HL-60 (cell line): Measurements from ENCODE around the gene CLCNKA.
"Not testable (repeated sequence)": the region's sequence is repeated elsewhere in the genome, so short reads cannot be mapped to it uniquely, and the experiment has no call there.

Experiments
- DNase-seq, 2 experiments: peaks; one replicate each; pipeline ENCODE4 v3.0.0-alpha.2; 2010 to 2020; ENCODE audit warnings: low read depth in 1 of 2, low spot score in 1 of 2
- H3K27ac ChIP-seq: fragments of 250-450 bp; sonication (Bioruptor Pico); replicated peaks from 2 replicates; pipeline ENCODE4 v1.5.1; 2020; ENCODE audit warnings: mild to moderate bottlenecking, moderate library complexity
- H3K27me3 ChIP-seq: fragments of 250-450 bp; sonication (Bioruptor Pico); 2 replicates; pipeline ENCODE4 v1.5.1; 2021; ENCODE audit warnings: mild to moderate bottlenecking, moderate library complexity; ENCODE audit not compliant: insufficient read depth, poor library complexity, severe bottlenecking
- H3K4me3 ChIP-seq: replicated peaks from 2 replicates; pipeline ENCODE4 v1.5.1; 2011; ENCODE audit warnings: mild to moderate bottlenecking, control low read depth, low read length; ENCODE audit not compliant: insufficient read depth
- CTCF ChIP-seq: IDR thresholded peaks from one replicate; pipeline ENCODE4 v1.5.1; 2011; ENCODE audit warnings: low read length, control low read depth, inconsistent platforms; ENCODE audit not compliant: insufficient read depth
- GABPA ChIP-seq: IDR thresholded peaks from 2 replicates; pipeline ENCODE4 v1.6.1; 2012; ENCODE audit warnings: low read depth
- POLR2AphosphoS5 ChIP-seq: IDR thresholded peaks from 2 replicates; pipeline ENCODE4 v1.6.1; 2012; ENCODE audit warnings: low read depth
- REST ChIP-seq: IDR thresholded peaks from 2 replicates; pipeline ENCODE4 v1.6.1; 2012; ENCODE audit warnings: low read depth; ENCODE audit not compliant: insufficient replicate concordance
- SPI1 ChIP-seq: IDR thresholded peaks from 2 replicates; pipeline ENCODE4 v1.6.1; 2012; ENCODE audit warnings: low read depth, mild to moderate bottlenecking, borderline replicate concordance

Gene CLCNKA

DNA sequence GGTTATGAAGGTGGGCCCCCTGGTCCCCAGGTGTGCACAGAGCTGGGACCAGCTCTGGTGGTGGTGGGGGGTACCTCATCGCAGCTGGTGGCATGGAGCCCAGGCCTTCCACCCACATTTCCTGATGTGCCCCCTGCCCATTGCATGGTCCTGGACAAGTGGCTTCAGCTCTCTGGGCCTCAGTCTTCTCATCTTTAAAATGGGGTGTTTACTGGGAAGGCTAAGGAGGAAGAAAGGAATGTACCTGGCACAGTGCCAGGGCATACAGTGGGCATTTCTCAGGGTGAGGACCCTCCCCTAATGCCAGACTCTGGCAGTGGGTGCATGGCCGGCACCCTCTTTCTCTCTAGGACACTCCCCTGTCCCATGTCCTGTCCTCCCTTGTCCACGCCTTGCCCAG lies 29.2 kb downstream of the CLCNKA start:
- H3K27ac ChIP-seq = no peak overlapping the region
- peaks cover 8% of the 10 kb centered on the region for H3K27me3 ChIP-seq
- TF ChIP-seq SPI1 = no peak
- TF ChIP-seq REST = no peak
- no peak for TF ChIP-seq POLR2AphosphoS5
- TF ChIP-seq GABPA = no peak
- no peak for TF ChIP-seq CTCF
- H3K4me3 ChIP-seq = no peak overlapping the region
- DNase-seq = no peak

- H3K27me3 ChIP-seq, DNase-seq, H3K4me3 ChIP-seq, H3K27ac ChIP-seq: not testable (repeated sequence)
Measured at GRCh38 chr1:16051949-16052348, 30.1 kb downstream of the CLCNKA start.

- no peak overlapping the region for H3K27ac ChIP-seq
- no peak for DNase-seq
Measured at GRCh38 chr1:16053781-16054502, 32.1 kb downstream of the CLCNKA start.

More at GRCh38 chr1:16053781-16054502, 32.1 kb downstream of the CLCNKA start:
- Histone ChIP-seq H3K27me3 (peaks cover 1% of the 10 kb centered on the region), H3K4me3 (no peak overlapping the region)
- TF ChIP-seq SPI1 = no peak
- TF ChIP-seq GABPA = no peak
- TF ChIP-seq CTCF = no peak
- TF ChIP-seq POLR2AphosphoS5 = no peak
- no peak for TF ChIP-seq REST
